Measurements from ENCODE around the gene UBASH3A. TPM values are rescaled to one million over a fixed set of nuclear protein-coding genes. Genes with fewer than 3 reads are reported as not detected.

UBASH3A gene
- total RNA-seq, 1 experiment from 2014 or later, result 0.07 TPM

DNA sequence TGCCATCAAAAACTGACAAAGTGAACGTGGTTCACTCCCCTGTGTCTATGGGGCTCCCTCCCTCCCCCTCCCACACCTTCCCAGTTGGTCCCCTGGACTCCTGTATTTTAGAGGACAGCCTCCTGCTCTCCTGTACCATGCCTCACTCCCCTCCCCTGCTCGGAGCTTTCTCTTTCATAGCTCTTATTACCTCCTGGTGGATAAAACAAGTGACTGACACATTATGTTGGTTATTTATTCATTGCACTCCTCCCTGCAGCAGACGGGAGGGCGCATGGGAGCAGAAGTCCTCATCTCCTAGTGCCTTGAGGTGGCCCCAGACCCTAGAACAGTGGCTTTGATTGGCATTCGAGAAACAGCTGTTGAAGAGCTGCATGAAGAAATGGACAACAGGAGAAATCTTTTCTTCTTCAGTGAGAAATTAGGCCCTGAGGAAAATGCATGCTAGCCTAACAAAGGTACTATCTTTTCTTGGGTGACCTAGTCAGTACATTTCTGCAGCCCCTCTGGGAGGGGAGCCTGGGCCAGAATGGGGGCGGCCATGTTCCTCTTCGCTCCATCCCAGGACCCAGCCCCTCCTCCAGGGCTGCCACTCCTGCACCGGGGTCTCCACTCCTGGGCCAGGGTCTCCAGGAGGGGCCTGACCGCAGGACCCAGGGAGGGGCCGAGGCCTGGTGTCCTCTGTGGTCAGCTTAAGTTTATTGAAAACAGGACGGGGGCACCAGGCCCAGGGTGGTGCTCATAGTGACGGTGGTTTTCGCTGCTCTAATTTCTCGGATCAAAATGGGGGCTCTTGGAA is 36.1 kb upstream of the UBASH3A start:
- no peaks in the 10 kb centered on the region for H3K79me2 ChIP-seq (ENCODE audit: insufficient read depth, low read length)
- H3K36me3 ChIP-seq (ENCODE audit: control insufficient read depth in 1 of 2, insufficient read depth in 2 of 2, low read length in 2 of 2), result no peaks in the 10 kb centered on the region
- no peak overlapping the region for H3K4me3 ChIP-seq (replicated peaks in 1 of 2; ENCODE audit: low read depth in 1 of 2, low read length in 2 of 2)
- intact Hi-C loops (cut with micrococcal nuclease), result no loop called here
- no peak overlapping the region for H2AFZ ChIP-seq (ENCODE audit: low read depth, low read length, poor library complexity, severe bottlenecking)
- no peaks in the 10 kb centered on the region for H4K20me1 ChIP-seq (ENCODE audit: insufficient read depth)
- no peaks in the 10 kb centered on the region for H3K4me1 ChIP-seq (ENCODE audit: control insufficient read depth in 1 of 2, insufficient read depth in 2 of 2, low read length in 2 of 2)
- RAD21 ChIA-PET (ENCODE audit: low non-redundant PET in 1 of 2, low total read pairs in 2 of 2, uncharacterized antibody in 2 of 2, unreplicated experiment in 2 of 2), result no interaction called here
- TF ChIP-seq, protein P1, sequence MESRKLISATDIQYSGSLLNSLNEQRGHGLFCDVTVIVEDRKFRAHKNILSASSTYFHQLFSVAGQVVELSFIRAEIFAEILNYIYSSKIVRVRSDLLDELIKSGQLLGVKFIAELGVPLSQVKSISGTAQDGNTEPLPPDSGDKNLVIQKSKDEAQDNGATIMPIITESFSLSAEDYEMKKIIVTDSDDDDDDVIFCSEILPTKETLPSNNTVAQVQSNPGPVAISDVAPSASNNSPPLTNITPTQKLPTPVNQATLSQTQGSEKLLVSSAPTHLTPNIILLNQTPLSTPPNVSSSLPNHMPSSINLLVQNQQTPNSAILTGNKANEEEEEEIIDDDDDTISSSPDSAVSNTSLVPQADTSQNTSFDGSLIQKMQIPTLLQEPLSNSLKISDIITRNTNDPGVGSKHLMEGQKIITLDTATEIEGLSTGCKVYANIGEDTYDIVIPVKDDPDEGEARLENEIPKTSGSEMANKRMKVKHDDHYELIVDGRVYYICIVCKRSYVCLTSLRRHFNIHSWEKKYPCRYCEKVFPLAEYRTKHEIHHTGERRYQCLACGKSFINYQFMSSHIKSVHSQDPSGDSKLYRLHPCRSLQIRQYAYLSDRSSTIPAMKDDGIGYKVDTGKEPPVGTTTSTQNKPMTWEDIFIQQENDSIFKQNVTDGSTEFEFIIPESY (IDR thresholded peaks at IDR 0.05; ENCODE audit: extremely low read depth, insufficient replicate concordance, low read length), result no peak
- TF ChIP-seq EZH2 (IDR thresholded peaks at IDR 0.05), result no peak
- H3K9me2 ChIP-seq (ENCODE audit: insufficient read depth), result no peaks in the 10 kb centered on the region
- POLR2A ChIA-PET, result no interaction called here
- no peaks in the 10 kb centered on the region for H3K27me3 ChIP-seq (ENCODE audit: insufficient read depth, low read length)
- H3K27ac ChIP-seq (ENCODE audit: low read depth, low read length), result no peak overlapping the region
- CTCF ChIA-PET, result interaction anchor here (2.5 kb wide), 1 partner anchor 14 kb away, joined by 9 read pairs; no protein-coding TSS in a partner anchor
- no peak overlapping the region for H3K4me2 ChIP-seq (ENCODE audit: low read length)
- H3K9ac ChIP-seq (ENCODE audit: low read length), result no peak overlapping the region
- no TSS peak for BruUV-seq (replicated peaks)
- peak; percentile 42; the same call in 1 of the 2 replicates for ATAC-seq
- H3K9me3 ChIP-seq (ENCODE audit: control insufficient read depth in 1 of 2, insufficient read depth in 1 of 2, low read depth in 1 of 2, low read length in 2 of 2), result no peaks in the 10 kb centered on the region
- no peak for DNase-seq (ENCODE audit: low read depth, low spot score)

GRCh38 chr21:42369821-42370220 is 33.9 kb upstream of the UBASH3A start:
- Histone ChIP-seq H3K4me1 (ENCODE audit: control insufficient read depth in 1 of 2, insufficient read depth in 2 of 2, low read length in 2 of 2) (no peaks in the 10 kb centered on the region), H3K27ac (ENCODE audit: low read depth, low read length) (no peak overlapping the region), H3K36me3 (ENCODE audit: control insufficient read depth in 1 of 2, insufficient read depth in 2 of 2, low read length in 2 of 2) (no peaks in the 10 kb centered on the region), H3K9me2 (ENCODE audit: insufficient read depth) (no peaks in the 10 kb centered on the region), H2AFZ (ENCODE audit: low read depth, low read length, poor library complexity, severe bottlenecking) (no peak overlapping the region), H3K9ac (ENCODE audit: low read length) (no peak overlapping the region), H4K20me1 (ENCODE audit: insufficient read depth) (no peaks in the 10 kb centered on the region), H3K4me3 (replicated peaks in 1 of 2; ENCODE audit: low read depth in 1 of 2, low read length in 2 of 2) (no peak overlapping the region), H3K79me2 (ENCODE audit: insufficient read depth, low read length) (no peaks in the 10 kb centered on the region), H3K27me3 (ENCODE audit: insufficient read depth, low read length) (0 out of 2 replicates have a peak, but pooled peaks cover 3% of the 10 kb centered on the region), H3K9me3 (ENCODE audit: control insufficient read depth in 1 of 2, insufficient read depth in 1 of 2, low read depth in 1 of 2, low read length in 2 of 2) (no peaks in the 10 kb centered on the region), H3K4me2 (ENCODE audit: low read length) (no peak overlapping the region)
- ChIA-PET RAD21 (ENCODE audit: low non-redundant PET in 1 of 2, low total read pairs in 2 of 2, uncharacterized antibody in 2 of 2, unreplicated experiment in 2 of 2) (no interaction called here), CTCF (interaction anchor here (1.1 kb wide), 1 partner anchor 9 kb away, joined by 5 read pairs; no protein-coding TSS in a partner anchor), POLR2A (no interaction called here)
- intact Hi-C loops (cut with micrococcal nuclease), result no loop called here
- no TSS peak for BruUV-seq (replicated peaks)
- DNase-seq (ENCODE audit: low read depth, low spot score) (no peak), ATAC-seq (no peak)
- TF ChIP-seq, protein P2, sequence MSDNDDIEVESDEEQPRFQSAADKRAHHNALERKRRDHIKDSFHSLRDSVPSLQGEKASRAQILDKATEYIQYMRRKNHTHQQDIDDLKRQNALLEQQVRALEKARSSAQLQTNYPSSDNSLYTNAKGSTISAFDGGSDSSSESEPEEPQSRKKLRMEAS (IDR thresholded peaks at IDR 0.05), result no peak
- TF ChIP-seq EGR1 (IDR thresholded peaks at IDR 0.05; ENCODE audit: low read depth) (no peak), FOSL1 (IDR thresholded peaks at IDR 0.05; ENCODE audit: low read depth) (no peak), RAD21 (IDR thresholded peaks at IDR 0.05; ENCODE audit: low read depth) (no peak), ZNF274 (IDR thresholded peaks at IDR 0.05; ENCODE audit: low read depth, low read length) (no peak), CBX3 (IDR thresholded peaks at IDR 0.05; ENCODE audit: low read depth) (no peak), POLR2AphosphoS5 (IDR thresholded peaks at IDR 0.05; ENCODE audit: low read depth, low read length) (no peak)
- TF ChIP-seq, protein P1 (IDR thresholded peaks at IDR 0.05; ENCODE audit: extremely low read depth, insufficient replicate concordance, low read length), result no peak

All from HCT116 (cell line).